ENCODE results near the gene GRIK5. TPM values are rescaled to one million over a fixed set of nuclear protein-coding genes. Genes with fewer than 3 reads are reported as not detected.

The GRIK5 gene
- total RNA-seq, 4 donors from 2014 or later, result 0.22 to 0.33 TPM; not detected in 2

- TF ChIP-seq, protein P1, sequence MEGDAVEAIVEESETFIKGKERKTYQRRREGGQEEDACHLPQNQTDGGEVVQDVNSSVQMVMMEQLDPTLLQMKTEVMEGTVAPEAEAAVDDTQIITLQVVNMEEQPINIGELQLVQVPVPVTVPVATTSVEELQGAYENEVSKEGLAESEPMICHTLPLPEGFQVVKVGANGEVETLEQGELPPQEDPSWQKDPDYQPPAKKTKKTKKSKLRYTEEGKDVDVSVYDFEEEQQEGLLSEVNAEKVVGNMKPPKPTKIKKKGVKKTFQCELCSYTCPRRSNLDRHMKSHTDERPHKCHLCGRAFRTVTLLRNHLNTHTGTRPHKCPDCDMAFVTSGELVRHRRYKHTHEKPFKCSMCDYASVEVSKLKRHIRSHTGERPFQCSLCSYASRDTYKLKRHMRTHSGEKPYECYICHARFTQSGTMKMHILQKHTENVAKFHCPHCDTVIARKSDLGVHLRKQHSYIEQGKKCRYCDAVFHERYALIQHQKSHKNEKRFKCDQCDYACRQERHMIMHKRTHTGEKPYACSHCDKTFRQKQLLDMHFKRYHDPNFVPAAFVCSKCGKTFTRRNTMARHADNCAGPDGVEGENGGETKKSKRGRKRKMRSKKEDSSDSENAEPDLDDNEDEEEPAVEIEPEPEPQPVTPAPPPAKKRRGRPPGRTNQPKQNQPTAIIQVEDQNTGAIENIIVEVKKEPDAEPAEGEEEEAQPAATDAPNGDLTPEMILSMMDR (IDR thresholded peaks at IDR 0.05; ENCODE audit: low read depth), result no peak
Measured at GRCh38 chr19:42032431-42032830, 37.6 kb downstream of the GRIK5 start.

GRCh38 chr19:42030645-42031440 lies 39.2 kb downstream of the GRIK5 start:
- TF ChIP-seq, protein P1 (IDR thresholded peaks at IDR 0.05; ENCODE audit: low read depth), result no peak

- TF ChIP-seq, protein P1 (IDR thresholded peaks at IDR 0.05; ENCODE audit: low read depth), result no peak
Measured at GRCh38 chr19:42028304-42029216, 41.4 kb downstream of the GRIK5 start.

- TF ChIP-seq, protein P1 (IDR thresholded peaks at IDR 0.05; ENCODE audit: low read depth), result no peak
Measured at GRCh38 chr19:42024622-42025111, 45.3 kb downstream of the GRIK5 start.

DNA sequence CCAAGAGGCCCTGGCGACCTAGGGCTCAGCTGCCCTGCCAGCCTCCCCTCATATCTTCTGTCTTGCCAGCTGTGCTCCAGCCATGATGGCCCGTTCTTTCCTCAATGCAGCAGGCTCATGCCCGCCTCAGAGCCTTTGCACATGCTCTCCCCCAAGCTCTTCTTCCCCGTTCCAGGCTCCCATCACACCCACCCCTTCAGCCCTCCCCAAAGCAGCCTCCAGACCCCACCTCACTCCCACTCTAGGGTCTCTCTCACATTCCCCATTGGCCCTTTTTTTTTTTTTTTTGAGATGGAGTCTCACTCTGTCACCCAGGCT lies 46.1 kb downstream of the GRIK5 start:
- TF ChIP-seq, protein P1 (IDR thresholded peaks at IDR 0.05; ENCODE audit: low read depth), result no peak

DNA sequence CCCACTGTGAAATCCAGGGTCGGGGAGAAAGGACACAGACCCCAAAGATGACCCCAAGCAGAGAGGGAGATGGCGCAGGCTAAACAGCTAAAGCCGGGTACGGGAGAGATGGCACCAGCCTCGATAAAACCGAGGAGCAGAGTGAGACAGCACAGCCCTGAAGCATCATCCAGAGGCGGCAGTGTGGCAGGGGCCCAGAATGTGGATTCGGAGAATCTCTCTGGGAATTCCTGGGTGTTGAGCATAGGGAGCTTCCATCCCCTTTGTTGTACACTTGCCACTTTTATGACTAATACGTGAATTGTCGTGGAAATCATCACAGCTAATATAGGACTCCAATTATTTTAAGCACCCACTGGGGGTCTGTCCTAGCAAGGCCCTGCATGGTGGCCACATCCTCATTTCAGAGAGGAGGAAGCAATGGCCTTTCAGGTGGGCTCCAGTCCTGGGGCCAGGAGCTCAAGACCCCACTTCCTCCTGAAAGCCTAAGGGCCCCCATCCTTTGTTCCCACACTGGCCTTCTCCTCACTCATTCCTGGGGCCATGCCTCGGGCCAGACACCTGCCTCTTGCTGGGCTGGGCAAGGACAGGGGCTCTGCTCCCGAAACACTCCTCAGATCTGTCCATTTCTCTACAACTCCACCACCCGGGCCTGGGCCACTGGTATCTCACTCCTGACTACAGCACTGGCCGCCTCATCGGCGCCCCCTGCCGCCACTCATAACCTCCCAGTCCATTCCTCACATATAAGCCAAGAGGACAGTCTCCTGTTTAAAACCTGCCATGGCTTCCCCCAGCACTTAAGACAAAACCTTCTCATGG lies 46.7 kb downstream of the GRIK5 start:
- TF ChIP-seq, protein P1 (IDR thresholded peaks at IDR 0.05; ENCODE audit: low read depth), result no peak
